Omental fat pad (tissue), 4 donors: ENCODE data around the gene SH3RF1. TPM values are rescaled to one million over a fixed set of nuclear protein-coding genes. Genes with fewer than 3 reads are reported as not detected.
"Not testable (repeated sequence)": the region's sequence is repeated elsewhere in the genome, so short reads cannot be mapped to it uniquely, and the experiment has no call there.

Experiments
- ATAC-seq: fragments of 150-250 bp; one replicate; pipeline ENCODE4 v1.9.1; 2016; ENCODE audit warnings: mild to moderate bottlenecking, moderate library complexity; ENCODE audit not compliant: low FRiP score
- DNase-seq: peaks from one replicate; pipeline ENCODE4 v3.0.0-alpha.2; 2019; ENCODE audit warnings: low spot score
- total RNA-seq, 4 donors: library from RNA; depleted of rRNA; stranded (reverse); fragments of >200 nt; gene quantifications; one replicate each; pipeline ENCODE4 v1.1.0, GENCODE V29; 2016
- TF ChIP-seq, protein P1 (sequence below), 3 donors: fragments of 450-650 bp; IDR thresholded peaks; one replicate each; pipeline ENCODE4 v1.5.1; 2016 to 2017; ENCODE audit warnings: antibody characterized with exemption in 3 of 3, mild to moderate bottlenecking in 3 of 3, moderate library complexity in 2 of 3

SH3RF1 gene
- total RNA-seq, 4 donors from 2014 or later: 15.9 to 28.5 (median 23.5) TPM

DNA sequence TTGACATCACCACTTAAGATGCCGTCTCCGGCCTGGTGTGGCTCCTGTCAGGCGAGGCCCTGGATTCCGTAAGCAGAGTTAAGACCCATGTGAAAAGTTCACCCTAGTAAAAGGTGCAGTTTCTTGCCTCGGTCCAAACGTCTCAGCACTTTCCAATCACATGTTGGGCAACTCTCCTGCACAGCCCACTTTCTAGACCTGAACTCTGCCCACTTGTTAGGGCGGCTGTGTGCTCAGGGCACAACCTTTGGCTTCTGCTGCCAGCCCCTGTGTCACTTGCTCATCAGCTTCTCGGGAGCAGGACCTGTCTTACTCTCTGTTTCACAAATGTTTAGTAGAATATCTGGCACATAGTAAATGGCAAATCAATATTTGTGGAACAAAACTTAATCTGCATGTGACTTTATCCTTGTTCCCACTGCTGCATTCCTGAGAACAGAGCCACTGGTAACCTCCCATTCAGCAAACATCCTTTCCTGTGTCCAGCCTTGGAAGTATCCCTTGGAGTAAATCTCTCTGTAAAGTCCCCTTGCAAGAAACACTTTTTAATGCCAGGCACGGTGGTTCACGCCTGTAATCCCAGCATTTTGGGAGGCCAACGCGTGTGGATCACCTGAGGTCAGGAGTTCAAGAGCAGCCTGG lies 38.7 kb upstream of the SH3RF1 start:
- no peak for ATAC-seq
- TF ChIP-seq, protein P1, sequence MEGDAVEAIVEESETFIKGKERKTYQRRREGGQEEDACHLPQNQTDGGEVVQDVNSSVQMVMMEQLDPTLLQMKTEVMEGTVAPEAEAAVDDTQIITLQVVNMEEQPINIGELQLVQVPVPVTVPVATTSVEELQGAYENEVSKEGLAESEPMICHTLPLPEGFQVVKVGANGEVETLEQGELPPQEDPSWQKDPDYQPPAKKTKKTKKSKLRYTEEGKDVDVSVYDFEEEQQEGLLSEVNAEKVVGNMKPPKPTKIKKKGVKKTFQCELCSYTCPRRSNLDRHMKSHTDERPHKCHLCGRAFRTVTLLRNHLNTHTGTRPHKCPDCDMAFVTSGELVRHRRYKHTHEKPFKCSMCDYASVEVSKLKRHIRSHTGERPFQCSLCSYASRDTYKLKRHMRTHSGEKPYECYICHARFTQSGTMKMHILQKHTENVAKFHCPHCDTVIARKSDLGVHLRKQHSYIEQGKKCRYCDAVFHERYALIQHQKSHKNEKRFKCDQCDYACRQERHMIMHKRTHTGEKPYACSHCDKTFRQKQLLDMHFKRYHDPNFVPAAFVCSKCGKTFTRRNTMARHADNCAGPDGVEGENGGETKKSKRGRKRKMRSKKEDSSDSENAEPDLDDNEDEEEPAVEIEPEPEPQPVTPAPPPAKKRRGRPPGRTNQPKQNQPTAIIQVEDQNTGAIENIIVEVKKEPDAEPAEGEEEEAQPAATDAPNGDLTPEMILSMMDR (IDR thresholded peaks at IDR 0.05): no peak
- no peak for DNase-seq

DNA sequence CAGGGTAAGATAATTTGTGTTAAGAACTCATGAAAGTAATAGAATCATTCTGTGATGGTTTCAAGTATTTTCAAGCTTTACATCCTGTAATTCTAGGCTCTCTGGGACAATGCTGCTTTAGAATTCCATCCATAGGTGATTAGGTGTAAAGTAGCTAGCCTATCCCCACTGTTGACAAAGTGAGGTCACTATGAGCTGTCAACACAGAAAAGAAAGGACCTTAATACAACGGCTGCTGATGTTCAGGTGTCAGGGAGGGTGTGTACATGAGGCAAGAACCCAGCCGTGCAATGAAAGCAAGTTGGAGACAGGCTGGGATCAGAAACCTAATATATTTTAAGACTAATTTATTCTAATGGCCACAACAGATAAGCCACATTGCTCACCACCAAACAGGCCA lies 36.8 kb upstream of the SH3RF1 start:
- DNase-seq (no peak), ATAC-seq (no peak)
- TF ChIP-seq, protein P1 (IDR thresholded peaks at IDR 0.05): no peak

DNA sequence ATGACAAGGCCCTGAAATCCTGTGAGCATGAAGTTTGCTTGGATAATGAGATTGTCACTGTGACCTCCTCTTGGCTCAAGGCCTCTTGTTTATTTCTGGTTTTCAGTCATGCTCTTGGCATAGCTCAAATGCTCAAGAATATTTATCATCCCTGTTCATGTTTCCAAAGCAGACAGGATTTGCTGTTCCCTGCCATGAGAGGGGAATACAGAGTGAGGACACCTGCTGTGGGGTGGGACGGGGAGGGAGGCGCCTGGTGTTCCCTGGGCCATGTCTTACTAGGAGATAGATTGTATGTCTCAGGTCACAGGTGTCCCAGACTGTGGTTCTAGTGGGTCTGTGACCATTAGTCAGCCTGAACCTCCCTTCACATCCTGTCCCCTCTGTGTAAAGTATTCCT lies 34.9 kb upstream of the SH3RF1 start:
- ATAC-seq: no peak
- TF ChIP-seq, protein P1 (IDR thresholded peaks at IDR 0.05): no peak
- DNase-seq: no peak

DNA sequence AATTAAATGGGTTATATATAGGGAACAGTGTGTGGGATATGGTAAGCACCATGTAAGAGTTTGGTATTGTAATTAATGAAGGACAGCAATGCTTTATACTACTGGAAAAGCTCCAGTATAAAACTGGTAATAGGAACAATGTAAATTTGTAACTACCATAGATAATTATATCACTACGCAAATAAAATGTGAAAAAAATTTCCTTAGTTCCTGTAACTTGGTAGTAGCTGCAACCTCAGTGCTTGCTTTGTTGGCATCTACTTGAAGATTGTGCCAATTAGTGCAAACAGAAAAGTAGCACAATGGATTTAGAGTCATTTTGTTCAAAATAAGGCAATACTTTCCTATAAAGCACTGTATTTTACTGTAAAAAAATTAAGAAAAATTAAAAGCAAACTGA lies 34.4 kb upstream of the SH3RF1 start:
- DNase-seq (no peak), ATAC-seq (no peak)
- TF ChIP-seq, protein P1 (IDR thresholded peaks at IDR 0.05): no peak

DNA sequence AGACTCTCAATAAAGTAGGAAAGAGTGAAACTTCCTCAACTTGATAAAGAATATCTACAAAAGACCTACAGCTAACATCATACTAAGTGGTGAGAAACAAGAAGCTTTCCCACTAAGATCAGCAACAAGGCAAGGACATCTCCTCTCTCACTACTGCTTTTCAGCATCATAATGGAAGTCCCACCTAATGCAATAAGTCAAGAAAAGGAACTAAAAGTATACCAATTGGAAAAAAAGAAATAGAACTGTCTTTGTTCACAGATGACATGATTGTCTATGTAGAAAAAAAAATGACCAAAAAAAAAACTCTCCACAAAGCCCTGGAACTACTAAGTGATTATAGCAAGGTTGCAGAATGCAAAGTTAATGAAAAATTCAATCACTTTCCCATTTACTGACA lies 25.1 kb upstream of the SH3RF1 start:
- DNase-seq (no peak), ATAC-seq (no peak)
- TF ChIP-seq, protein P1 (IDR thresholded peaks at IDR 0.05): no peak

DNA sequence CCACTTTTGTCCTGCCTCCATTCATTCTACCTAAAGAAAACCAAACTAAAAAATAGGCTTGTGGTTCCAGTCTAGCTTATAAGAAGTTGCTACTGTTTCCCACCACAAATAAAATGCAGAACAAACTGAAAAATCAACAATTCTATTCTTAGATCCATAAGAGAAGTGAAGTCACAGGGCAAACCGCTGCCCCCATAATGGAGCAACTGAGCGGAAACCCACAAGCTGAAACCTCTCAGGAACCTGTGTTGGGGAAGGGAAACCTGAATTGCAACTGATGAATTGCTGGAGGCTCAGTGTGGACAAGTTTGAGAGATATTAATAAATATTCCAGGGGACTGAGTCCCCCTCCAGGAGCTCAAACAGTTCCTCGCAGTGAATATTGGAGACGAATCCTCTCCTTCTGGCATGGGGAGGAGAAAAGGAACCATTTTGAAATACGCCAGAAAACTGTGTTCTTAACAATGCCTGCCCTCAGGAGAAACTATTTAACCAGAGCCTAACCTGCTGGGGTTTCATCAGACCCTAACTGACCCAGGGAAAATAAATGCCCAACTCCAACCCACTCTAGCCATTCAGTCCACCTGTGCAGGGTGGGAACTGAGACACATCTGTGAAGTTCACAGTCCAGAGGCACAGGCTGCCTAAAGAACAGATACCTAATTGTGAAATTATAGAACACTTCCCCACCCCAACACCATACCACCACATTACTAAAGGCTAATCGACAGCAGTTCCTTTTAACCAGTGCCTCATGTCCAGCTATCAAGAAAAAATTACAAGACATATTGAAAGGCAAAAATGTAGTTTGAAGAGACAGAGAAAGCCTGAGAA lies 22.8 kb upstream of the SH3RF1 start:
- TF ChIP-seq, protein P1 (IDR thresholded peaks at IDR 0.05): no peak
- no peak for ATAC-seq

DNA sequence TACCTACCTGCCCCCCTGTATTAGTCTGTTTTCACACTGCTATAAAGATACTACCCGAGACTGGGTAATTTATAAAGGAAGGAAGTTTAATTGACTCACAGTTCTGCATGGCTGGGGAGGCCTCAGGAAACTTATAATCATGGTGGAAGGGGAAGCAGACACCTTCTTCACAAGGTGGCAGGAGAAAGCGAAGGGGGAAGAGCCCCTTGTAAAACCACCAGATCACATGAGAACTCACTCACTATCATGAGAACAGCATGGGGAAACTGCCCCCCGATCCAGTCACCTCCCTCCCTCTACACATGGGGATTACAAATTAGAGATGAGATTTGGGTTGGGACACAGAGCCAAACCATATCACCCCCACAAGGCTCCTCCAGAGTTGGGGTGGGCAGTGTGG lies 17.2 kb upstream of the SH3RF1 start:
- DNase-seq, ATAC-seq: not testable (repeated sequence)

More for the DNA sequence above, 22.8 kb upstream of the SH3RF1 start:
- no peak for DNase-seq
